ENCODE data around the gene NNMT. TPM values are rescaled to one million over a fixed set of nuclear protein-coding genes. Genes with fewer than 3 reads are reported as not detected.

Gene NNMT
- total and polyA plus RNA-seq, 2 donors (not counting 1 experiment from before 2014, with no cell fraction given): 156 to 639 TPM

DNA sequence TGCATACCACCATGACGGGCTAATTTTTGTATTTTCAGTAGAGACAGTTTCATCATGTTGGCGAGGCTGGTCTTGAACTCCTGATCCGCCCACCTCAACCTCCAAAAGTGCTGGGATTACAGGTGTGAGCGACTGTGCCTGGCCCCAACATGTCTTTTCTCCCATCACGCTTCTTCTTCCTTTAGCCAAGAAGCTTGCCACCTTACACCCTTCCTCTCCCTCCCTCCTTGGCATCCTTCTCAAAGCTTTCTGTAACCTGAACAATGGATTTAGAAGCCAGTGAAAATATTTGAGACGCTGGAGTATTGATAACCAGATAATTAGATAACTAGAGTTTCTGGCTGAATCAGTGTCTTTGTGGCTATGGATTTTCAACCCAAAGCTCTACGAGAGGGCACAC, 11.3 kb upstream of the NNMT start:
- no peak overlapping the region for H3K27ac ChIP-seq (ENCODE audit: insufficient read depth, low read length)

GRCh38 chr11:114285599-114285998, 10.6 kb upstream of the NNMT start:
- no peak overlapping the region for H3K9ac ChIP-seq (ENCODE audit: insufficient read depth, low read length)
- H4K20me1 ChIP-seq (ENCODE audit: control insufficient read depth, extremely low read depth, insufficient read depth, low read length): no peaks in the 10 kb centered on the region
- H3K27me3 ChIP-seq (ENCODE audit: control insufficient read depth, insufficient read depth, low read length): no peaks in the 10 kb centered on the region
- peaks cover 7% of the 10 kb centered on the region for H3K4me1 ChIP-seq (ENCODE audit: control insufficient read depth, extremely low read depth, insufficient read depth, low read length)
- DNase-seq (ENCODE audit: low read depth in 2 of 2): peak; percentile 67 to 77
- no peak overlapping the region for H3K4me3 ChIP-seq (replicated peaks in 1 of 4; ENCODE audit: control extremely low read depth in 1 of 4, insufficient read depth in 1 of 4, low read depth in 3 of 4, low read length in 4 of 4)
- TF ChIP-seq EZH2 (IDR thresholded peaks at IDR 0.05; ENCODE audit: low read length, missing control alignments): no peak
- H3K79me2 ChIP-seq (ENCODE audit: control insufficient read depth, insufficient read depth, low read length): no peaks in the 10 kb centered on the region
- no peak overlapping the region for H3K4me2 ChIP-seq (ENCODE audit: extremely low read depth, insufficient read depth, low read length)
- H3K9me3 ChIP-seq (ENCODE audit: control insufficient read depth, insufficient read depth, low read depth, low read length): no peaks in the 10 kb centered on the region
- H2AFZ ChIP-seq (ENCODE audit: low read length): no peak overlapping the region
- H3K27ac ChIP-seq (ENCODE audit: insufficient read depth, low read length): no peak overlapping the region
- no peaks in the 10 kb centered on the region for H3K36me3 ChIP-seq (ENCODE audit: control insufficient read depth, insufficient read depth, low read length)

More for the DNA sequence above, 11.3 kb upstream of the NNMT start:
- Histone ChIP-seq H3K9me3 (ENCODE audit: control insufficient read depth, insufficient read depth, low read depth, low read length) (no peaks in the 10 kb centered on the region), H4K20me1 (ENCODE audit: control insufficient read depth, extremely low read depth, insufficient read depth, low read length) (no peaks in the 10 kb centered on the region), H3K4me2 (ENCODE audit: extremely low read depth, insufficient read depth, low read length) (no peak overlapping the region), H2AFZ (ENCODE audit: low read length) (no peak overlapping the region), H3K27me3 (ENCODE audit: control insufficient read depth, insufficient read depth, low read length) (no peaks in the 10 kb centered on the region), H3K79me2 (ENCODE audit: control insufficient read depth, insufficient read depth, low read length) (no peaks in the 10 kb centered on the region), H3K36me3 (ENCODE audit: control insufficient read depth, insufficient read depth, low read length) (no peaks in the 10 kb centered on the region), H3K4me3 (replicated peaks in 1 of 4; ENCODE audit: control extremely low read depth in 1 of 4, insufficient read depth in 1 of 4, low read depth in 3 of 4, low read length in 4 of 4) (no peak overlapping the region), H3K9ac (ENCODE audit: insufficient read depth, low read length) (no peak overlapping the region), H3K4me1 (ENCODE audit: control insufficient read depth, extremely low read depth, insufficient read depth, low read length) (peaks cover 9% of the 10 kb centered on the region)
- TF ChIP-seq, protein P1, sequence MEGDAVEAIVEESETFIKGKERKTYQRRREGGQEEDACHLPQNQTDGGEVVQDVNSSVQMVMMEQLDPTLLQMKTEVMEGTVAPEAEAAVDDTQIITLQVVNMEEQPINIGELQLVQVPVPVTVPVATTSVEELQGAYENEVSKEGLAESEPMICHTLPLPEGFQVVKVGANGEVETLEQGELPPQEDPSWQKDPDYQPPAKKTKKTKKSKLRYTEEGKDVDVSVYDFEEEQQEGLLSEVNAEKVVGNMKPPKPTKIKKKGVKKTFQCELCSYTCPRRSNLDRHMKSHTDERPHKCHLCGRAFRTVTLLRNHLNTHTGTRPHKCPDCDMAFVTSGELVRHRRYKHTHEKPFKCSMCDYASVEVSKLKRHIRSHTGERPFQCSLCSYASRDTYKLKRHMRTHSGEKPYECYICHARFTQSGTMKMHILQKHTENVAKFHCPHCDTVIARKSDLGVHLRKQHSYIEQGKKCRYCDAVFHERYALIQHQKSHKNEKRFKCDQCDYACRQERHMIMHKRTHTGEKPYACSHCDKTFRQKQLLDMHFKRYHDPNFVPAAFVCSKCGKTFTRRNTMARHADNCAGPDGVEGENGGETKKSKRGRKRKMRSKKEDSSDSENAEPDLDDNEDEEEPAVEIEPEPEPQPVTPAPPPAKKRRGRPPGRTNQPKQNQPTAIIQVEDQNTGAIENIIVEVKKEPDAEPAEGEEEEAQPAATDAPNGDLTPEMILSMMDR (conservative IDR thresholded peaks at IDR 0.05 in 1 of 2, IDR thresholded peaks at IDR 0.05 in 1 of 2; ENCODE audit: low read depth in 1 of 2, low read length in 2 of 2): no peak
- TF ChIP-seq EZH2 (IDR thresholded peaks at IDR 0.05; ENCODE audit: low read length, missing control alignments): no peak
- no peak for DNase-seq (ENCODE audit: low read depth in 2 of 2)

DNA sequence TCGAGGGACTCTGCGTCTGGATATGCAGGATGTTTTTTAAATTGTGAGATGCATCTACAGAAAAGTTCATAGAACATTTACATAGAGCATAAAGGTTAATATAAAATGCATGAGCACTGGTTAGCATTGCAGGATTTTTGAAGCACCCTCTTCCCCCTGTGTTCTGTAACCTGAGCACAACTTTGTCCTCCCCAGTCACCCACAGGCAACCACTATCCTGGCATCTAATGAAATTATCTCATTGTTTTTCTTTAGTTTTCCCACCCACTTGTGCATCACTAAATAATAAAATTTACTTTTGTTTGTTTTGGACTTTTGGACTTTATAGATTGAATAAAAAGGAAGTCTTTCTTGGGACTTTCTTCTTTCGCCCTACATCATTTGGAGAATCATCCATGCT, 10.0 kb upstream of the NNMT start:
- Histone ChIP-seq H3K4me1 (ENCODE audit: control insufficient read depth, extremely low read depth, insufficient read depth, low read length) (peaks cover 6% of the 10 kb centered on the region), H3K4me3 (replicated peaks in 1 of 4; ENCODE audit: control extremely low read depth in 1 of 4, insufficient read depth in 1 of 4, low read depth in 3 of 4, low read length in 4 of 4) (no peak overlapping the region), H3K79me2 (ENCODE audit: control insufficient read depth, insufficient read depth, low read length) (no peaks in the 10 kb centered on the region), H3K36me3 (ENCODE audit: control insufficient read depth, insufficient read depth, low read length) (no peaks in the 10 kb centered on the region), H3K4me2 (ENCODE audit: extremely low read depth, insufficient read depth, low read length) (no peak overlapping the region), H4K20me1 (ENCODE audit: control insufficient read depth, extremely low read depth, insufficient read depth, low read length) (no peaks in the 10 kb centered on the region), H3K9me3 (ENCODE audit: control insufficient read depth, insufficient read depth, low read depth, low read length) (no peaks in the 10 kb centered on the region), H3K9ac (ENCODE audit: insufficient read depth, low read length) (no peak overlapping the region), H2AFZ (ENCODE audit: low read length) (no peak overlapping the region), H3K27ac (ENCODE audit: insufficient read depth, low read length) (no peak overlapping the region), H3K27me3 (ENCODE audit: control insufficient read depth, insufficient read depth, low read length) (no peaks in the 10 kb centered on the region)
- DNase-seq (ENCODE audit: low read depth in 2 of 2): no peak
- TF ChIP-seq, protein P1 (conservative IDR thresholded peaks at IDR 0.05 in 1 of 2, IDR thresholded peaks at IDR 0.05 in 1 of 2; ENCODE audit: low read depth in 1 of 2, low read length in 2 of 2): no peak
- no peak for TF ChIP-seq EZH2 (IDR thresholded peaks at IDR 0.05; ENCODE audit: low read length, missing control alignments)
